ENCODE data around the gene PLA2G4E. TPM values are rescaled to one million over a fixed set of nuclear protein-coding genes. Genes with fewer than 3 reads are reported as not detected.

PLA2G4E gene
- polyA plus RNA-seq, 3 donors: not detected

DNA sequence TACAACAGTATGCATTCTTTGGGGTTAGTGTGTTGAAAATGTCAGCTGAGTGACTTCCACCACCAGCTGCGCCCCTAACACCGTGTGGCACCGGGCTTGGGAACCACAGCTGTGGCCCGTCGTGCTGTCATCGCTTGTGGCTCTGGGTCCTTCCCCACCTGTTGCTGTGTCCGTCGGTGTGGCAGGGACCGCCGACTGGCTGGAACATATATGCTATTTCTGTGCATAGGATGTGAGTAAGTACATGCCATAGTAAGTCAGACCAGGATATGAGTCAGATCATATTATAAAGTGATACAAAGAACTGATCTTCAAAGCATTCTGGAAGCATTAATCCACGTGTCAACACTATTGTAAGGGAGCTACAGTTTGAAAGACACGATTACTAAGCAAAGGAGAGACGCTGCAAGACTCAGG lies 80.4 kb downstream of the PLA2G4E start:
- Histone ChIP-seq H3K36me3 (replicated peaks in 1 of 2; ENCODE audit: control insufficient read depth in 1 of 2, insufficient read depth in 2 of 2, low read length in 2 of 2) (peaks cover 44 to 78% of the 10 kb centered on the region in 2 donors), H3K27ac (ENCODE audit: low read depth in 1 of 2, low read length in 2 of 2) (no peak overlapping the region), H3K9me3 (replicated peaks in 1 of 2; ENCODE audit: control insufficient read depth in 1 of 2, insufficient read depth in 1 of 2, low read length in 2 of 2) (no peaks in the 10 kb centered on the region), H2AFZ (ENCODE audit: insufficient read depth, low read depth, low read length, poor library complexity, severe bottlenecking) (no peak overlapping the region), H3K9ac (ENCODE audit: insufficient read depth, low read length, poor library complexity, severe bottlenecking) (no peak overlapping the region), H3K4me1 (ENCODE audit: control insufficient read depth in 1 of 2, insufficient read depth in 2 of 2, low read length in 2 of 2) (peaks cover 23 to 29% of the 10 kb centered on the region in 2 donors), H3K4me2 (replicated peaks; ENCODE audit: extremely low read depth, low read length, poor library complexity, severe bottlenecking) (no peak overlapping the region), H4K20me1 (ENCODE audit: insufficient read depth, low read length) (peaks cover 31% of the 10 kb centered on the region), H3K4me3 (replicated peaks in 1 of 3; ENCODE audit: low read depth in 2 of 3, low read length in 3 of 3) (no peak overlapping the region), H3K27me3 (ENCODE audit: control insufficient read depth in 2 of 2, insufficient read depth in 2 of 2, low read length in 2 of 2) (no peaks in the 10 kb centered on the region), H3K79me2 (ENCODE audit: insufficient read depth, low read length) (peaks cover 32% of the 10 kb centered on the region)
- Mint-ChIP-seq H3K27me3 (ENCODE audit: low read depth in 3 of 3) (peaks cover 0 to 6% (median 0%) of the 10 kb centered on the region in 3 donors), H3K4me1 (peaks cover 29% of the 10 kb centered on the region), H3K4me3 (no peak overlapping the region), H3K27ac (peak overlapping the region in 1 of 7 donors; percentile 23), H3K9me3 (peaks cover 0 to 5% (median 0%) of the 10 kb centered on the region in 7 donors), H3K36me3 (peaks cover 79 to 90% of the 10 kb centered on the region in 2 donors)
- WGBS (ENCODE audit: insufficient coverage): 100% methylated on average over 8 of the region's 13 CpGs
- intact Hi-C loops (cut with micrococcal nuclease): no loop called here
- DNase-seq: no peak
- TF ChIP-seq, protein P1, sequence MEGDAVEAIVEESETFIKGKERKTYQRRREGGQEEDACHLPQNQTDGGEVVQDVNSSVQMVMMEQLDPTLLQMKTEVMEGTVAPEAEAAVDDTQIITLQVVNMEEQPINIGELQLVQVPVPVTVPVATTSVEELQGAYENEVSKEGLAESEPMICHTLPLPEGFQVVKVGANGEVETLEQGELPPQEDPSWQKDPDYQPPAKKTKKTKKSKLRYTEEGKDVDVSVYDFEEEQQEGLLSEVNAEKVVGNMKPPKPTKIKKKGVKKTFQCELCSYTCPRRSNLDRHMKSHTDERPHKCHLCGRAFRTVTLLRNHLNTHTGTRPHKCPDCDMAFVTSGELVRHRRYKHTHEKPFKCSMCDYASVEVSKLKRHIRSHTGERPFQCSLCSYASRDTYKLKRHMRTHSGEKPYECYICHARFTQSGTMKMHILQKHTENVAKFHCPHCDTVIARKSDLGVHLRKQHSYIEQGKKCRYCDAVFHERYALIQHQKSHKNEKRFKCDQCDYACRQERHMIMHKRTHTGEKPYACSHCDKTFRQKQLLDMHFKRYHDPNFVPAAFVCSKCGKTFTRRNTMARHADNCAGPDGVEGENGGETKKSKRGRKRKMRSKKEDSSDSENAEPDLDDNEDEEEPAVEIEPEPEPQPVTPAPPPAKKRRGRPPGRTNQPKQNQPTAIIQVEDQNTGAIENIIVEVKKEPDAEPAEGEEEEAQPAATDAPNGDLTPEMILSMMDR (IDR thresholded peaks at IDR 0.05): no peak

DNA sequence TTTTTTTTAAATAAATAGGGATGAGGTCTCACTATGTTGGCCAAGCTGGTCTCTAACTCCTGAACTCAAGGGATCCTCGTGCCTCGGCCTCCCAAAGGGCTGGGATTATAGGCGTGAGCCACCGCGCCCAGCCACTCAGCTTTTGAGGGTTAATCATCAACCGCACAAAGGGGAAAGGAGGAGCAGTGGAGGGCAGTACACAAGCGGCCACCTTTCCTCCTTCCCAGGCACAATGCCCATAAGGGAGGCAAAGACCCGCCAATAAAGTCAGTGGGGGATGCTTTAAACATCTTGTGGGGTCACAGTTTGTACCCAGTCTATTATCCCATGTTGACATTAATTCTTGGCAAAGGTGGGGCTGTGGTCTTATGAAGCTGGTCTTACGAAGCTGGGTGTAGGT lies 80.9 kb downstream of the PLA2G4E start:
- Histone ChIP-seq H3K9me3 (replicated peaks in 1 of 2; ENCODE audit: control insufficient read depth in 1 of 2, insufficient read depth in 1 of 2, low read length in 2 of 2) (no peaks in the 10 kb centered on the region), H4K20me1 (ENCODE audit: insufficient read depth, low read length) (peaks cover 26% of the 10 kb centered on the region), H3K4me2 (replicated peaks; ENCODE audit: extremely low read depth, low read length, poor library complexity, severe bottlenecking) (no peak overlapping the region), H3K36me3 (replicated peaks in 1 of 2; ENCODE audit: control insufficient read depth in 1 of 2, insufficient read depth in 2 of 2, low read length in 2 of 2) (peaks cover 40 to 73% of the 10 kb centered on the region in 2 donors), H3K9ac (ENCODE audit: insufficient read depth, low read length, poor library complexity, severe bottlenecking) (no peak overlapping the region), H3K4me1 (ENCODE audit: control insufficient read depth in 1 of 2, insufficient read depth in 2 of 2, low read length in 2 of 2) (peaks cover 26 to 34% of the 10 kb centered on the region in 2 donors), H3K79me2 (ENCODE audit: insufficient read depth, low read length) (peaks cover 32% of the 10 kb centered on the region), H3K27me3 (ENCODE audit: control insufficient read depth in 2 of 2, insufficient read depth in 2 of 2, low read length in 2 of 2) (no peaks in the 10 kb centered on the region), H3K27ac (ENCODE audit: low read depth in 1 of 2, low read length in 2 of 2) (no peak overlapping the region), H3K4me3 (replicated peaks in 1 of 3; ENCODE audit: low read depth in 2 of 3, low read length in 3 of 3) (no peak overlapping the region), H2AFZ (ENCODE audit: insufficient read depth, low read depth, low read length, poor library complexity, severe bottlenecking) (no peak overlapping the region)
- Mint-ChIP-seq H3K27me3 (ENCODE audit: low read depth in 3 of 3) (peaks cover 0 to 6% (median 0%) of the 10 kb centered on the region in 3 donors), H3K36me3 (peaks cover 79 to 89% of the 10 kb centered on the region in 2 donors), H3K27ac (no peak overlapping the region), H3K9me3 (peaks cover 0 to 2% (median 0%) of the 10 kb centered on the region in 7 donors), H3K4me1 (peaks cover 34% of the 10 kb centered on the region), H3K4me3 (no peak overlapping the region)
- intact Hi-C loops (cut with micrococcal nuclease): loop anchor here in 1 of 2 donors (5.0 kb wide), 1 partner anchor 32 kb away; the partner anchor contains the start of gene EHD4
- no peak for DNase-seq
- 87% methylated on average over 3 of the region's 9 CpGs for WGBS (ENCODE audit: insufficient coverage)
- TF ChIP-seq, protein P1 (IDR thresholded peaks at IDR 0.05): no peak

All from CD14-positive monocyte (primary cell).